ENCODE data around the gene PDPK1.

GRCh38 chr16:2585651-2586081, 47.8 kb downstream of the PDPK1 start:
- TF ChIP-seq CTCF (IDR thresholded peaks at IDR 0.05) (no peak), ZFX (IDR thresholded peaks at IDR 0.05; ENCODE audit: borderline replicate concordance) (no peak)
